ENCODE data around the gene NTHL1. TPM values are rescaled to one million over a fixed set of nuclear protein-coding genes. Genes with fewer than 3 reads are reported as not detected.

NTHL1 gene
- total and polyA plus RNA-seq, 10 of the 15 experiments (the other 5 are each of a cell fraction or from before 2014, with no cell fraction given), result 0.85 to 54.7 (median 39.0) TPM

DNA sequence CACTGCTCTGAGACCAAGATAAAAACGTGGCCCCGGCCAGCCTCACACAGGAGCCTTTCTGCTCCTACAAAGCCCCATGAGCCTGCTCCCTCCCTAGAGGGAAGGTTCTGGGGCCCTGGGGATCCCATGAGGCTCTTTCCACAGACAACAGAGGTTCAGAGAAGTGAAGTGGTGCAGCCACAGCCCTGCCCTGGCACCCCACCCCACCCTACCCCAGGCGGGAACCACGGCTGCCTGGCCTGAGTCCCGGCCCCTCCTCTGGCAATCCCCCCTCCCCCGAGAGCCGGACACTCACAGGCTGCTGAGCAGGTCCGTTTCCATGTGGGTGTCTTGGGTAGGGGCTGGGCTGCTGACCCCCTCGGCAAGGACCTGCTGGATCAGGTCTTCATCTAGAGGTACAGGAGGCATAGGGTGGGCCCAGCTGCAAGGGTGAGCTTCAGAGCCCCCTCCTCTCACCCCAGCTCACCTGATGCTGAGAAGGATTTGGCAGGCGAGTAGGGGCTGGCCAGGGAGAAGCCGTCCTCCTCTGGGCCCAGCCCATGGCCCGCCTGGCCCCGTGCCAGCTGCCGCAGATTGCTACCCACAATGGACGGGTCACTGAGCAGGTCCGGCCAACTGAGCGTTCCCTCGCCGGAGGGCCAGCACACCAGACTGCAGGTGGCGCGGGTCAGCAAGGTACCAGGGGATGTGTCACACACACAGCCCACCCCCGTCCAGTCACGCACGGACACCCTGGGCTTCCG is 49.4 kb upstream of the NTHL1 start:
- WGBS (ENCODE audit: insufficient coverage, insufficient replicate concordance, low lambda C conversion rate, missing lambda C conversion rate), result 84% methylated on average over 21 of the region's 25 CpGs
- H3K9ac ChIP-seq (ENCODE audit: control insufficient read depth, insufficient read depth, low read length), result no peak overlapping the region
- H3K4me2 ChIP-seq (ENCODE audit: control insufficient read depth, insufficient read depth), result no peak overlapping the region
- intact Hi-C loops (cut with micrococcal nuclease; ENCODE audit: unreplicated experiment), result no loop called here
- ChIA-PET CTCF (no interaction called here), RAD21 (ENCODE audit: unreplicated experiment) (no interaction called here), POLR2A (no interaction called here), SMC1A (ENCODE audit: uncharacterized antibody, unreplicated experiment) (no interaction called here)
- H3K27me3 ChIP-seq (replicated peaks in 1 of 2; ENCODE audit: control insufficient read depth in 2 of 2, insufficient read depth in 2 of 2, low read length in 1 of 2), result no peaks in the 10 kb centered on the region
- ATAC-seq, result no peak
- no TSS peak for BruUV-seq (replicated peaks)
- no peaks in the 10 kb centered on the region for H3K79me2 ChIP-seq (ENCODE audit: control insufficient read depth, insufficient read depth, low read length)
- DNase-seq (ENCODE audit: low read depth, low spot score), result no peak
- FAIRE-seq, result no peak
- no peak overlapping the region for H3K4me3 ChIP-seq
- H3K36me3 ChIP-seq (ENCODE audit: control insufficient read depth in 2 of 2, insufficient read depth in 2 of 2, low read length in 1 of 2), result peaks cover 0 to 3% of the 10 kb centered on the region in 2 experiments; a peak in 3 of 4 replicates
- no peak overlapping the region for H2AFZ ChIP-seq (ENCODE audit: control insufficient read depth, low read depth, low read length)
- no peaks in the 10 kb centered on the region for H4K20me1 ChIP-seq (ENCODE audit: control insufficient read depth, insufficient read depth)
- no peak overlapping the region for H3K27ac ChIP-seq (ENCODE audit: control insufficient read depth, insufficient read depth)
- in situ Hi-C loops (cut with MboI), result no loop called here
- TF ChIP-seq PAX8 (IDR thresholded peaks at IDR 0.05) (no peak), PAX5 (IDR thresholded peaks at IDR 0.05; ENCODE audit: borderline replicate concordance, low read depth, low read length) (no peak), CBX3 (IDR thresholded peaks at IDR 0.05; ENCODE audit: borderline replicate concordance, low read depth) (no peak), USF2 (IDR thresholded peaks at IDR 0.05; ENCODE audit: borderline replicate concordance, low read depth, low read length) (no peak)
- TF ChIP-seq, protein P1, sequence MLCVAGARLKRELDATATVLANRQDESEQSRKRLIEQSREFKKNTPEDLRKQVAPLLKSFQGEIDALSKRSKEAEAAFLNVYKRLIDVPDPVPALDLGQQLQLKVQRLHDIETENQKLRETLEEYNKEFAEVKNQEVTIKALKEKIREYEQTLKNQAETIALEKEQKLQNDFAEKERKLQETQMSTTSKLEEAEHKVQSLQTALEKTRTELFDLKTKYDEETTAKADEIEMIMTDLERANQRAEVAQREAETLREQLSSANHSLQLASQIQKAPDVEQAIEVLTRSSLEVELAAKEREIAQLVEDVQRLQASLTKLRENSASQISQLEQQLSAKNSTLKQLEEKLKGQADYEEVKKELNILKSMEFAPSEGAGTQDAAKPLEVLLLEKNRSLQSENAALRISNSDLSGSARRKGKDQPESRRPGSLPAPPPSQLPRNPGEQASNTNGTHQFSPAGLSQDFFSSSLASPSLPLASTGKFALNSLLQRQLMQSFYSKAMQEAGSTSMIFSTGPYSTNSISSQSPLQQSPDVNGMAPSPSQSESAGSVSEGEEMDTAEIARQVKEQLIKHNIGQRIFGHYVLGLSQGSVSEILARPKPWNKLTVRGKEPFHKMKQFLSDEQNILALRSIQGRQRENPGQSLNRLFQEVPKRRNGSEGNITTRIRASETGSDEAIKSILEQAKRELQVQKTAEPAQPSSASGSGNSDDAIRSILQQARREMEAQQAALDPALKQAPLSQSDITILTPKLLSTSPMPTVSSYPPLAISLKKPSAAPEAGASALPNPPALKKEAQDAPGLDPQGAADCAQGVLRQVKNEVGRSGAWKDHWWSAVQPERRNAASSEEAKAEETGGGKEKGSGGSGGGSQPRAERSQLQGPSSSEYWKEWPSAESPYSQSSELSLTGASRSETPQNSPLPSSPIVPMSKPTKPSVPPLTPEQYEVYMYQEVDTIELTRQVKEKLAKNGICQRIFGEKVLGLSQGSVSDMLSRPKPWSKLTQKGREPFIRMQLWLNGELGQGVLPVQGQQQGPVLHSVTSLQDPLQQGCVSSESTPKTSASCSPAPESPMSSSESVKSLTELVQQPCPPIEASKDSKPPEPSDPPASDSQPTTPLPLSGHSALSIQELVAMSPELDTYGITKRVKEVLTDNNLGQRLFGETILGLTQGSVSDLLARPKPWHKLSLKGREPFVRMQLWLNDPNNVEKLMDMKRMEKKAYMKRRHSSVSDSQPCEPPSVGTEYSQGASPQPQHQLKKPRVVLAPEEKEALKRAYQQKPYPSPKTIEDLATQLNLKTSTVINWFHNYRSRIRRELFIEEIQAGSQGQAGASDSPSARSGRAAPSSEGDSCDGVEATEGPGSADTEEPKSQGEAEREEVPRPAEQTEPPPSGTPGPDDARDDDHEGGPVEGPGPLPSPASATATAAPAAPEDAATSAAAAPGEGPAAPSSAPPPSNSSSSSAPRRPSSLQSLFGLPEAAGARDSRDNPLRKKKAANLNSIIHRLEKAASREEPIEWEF (IDR thresholded peaks at IDR 0.05; ENCODE audit: insufficient replicate concordance, low read depth, low read length), result no peak
- TF ChIP-seq, protein P2, sequence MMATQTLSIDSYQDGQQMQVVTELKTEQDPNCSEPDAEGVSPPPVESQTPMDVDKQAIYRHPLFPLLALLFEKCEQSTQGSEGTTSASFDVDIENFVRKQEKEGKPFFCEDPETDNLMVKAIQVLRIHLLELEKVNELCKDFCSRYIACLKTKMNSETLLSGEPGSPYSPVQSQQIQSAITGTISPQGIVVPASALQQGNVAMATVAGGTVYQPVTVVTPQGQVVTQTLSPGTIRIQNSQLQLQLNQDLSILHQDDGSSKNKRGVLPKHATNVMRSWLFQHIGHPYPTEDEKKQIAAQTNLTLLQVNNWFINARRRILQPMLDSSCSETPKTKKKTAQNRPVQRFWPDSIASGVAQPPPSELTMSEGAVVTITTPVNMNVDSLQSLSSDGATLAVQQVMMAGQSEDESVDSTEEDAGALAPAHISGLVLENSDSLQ (IDR thresholded peaks at IDR 0.05), result no peak
- H3K9me3 ChIP-seq (replicated peaks; ENCODE audit: control insufficient read depth, insufficient read depth, low read length), result no peaks in the 10 kb centered on the region
- no peaks in the 10 kb centered on the region for H3K4me1 ChIP-seq (ENCODE audit: control insufficient read depth, insufficient read depth, low read length)
